ENCODE measurements around the gene SYNGR1. TPM values are rescaled to one million over a fixed set of nuclear protein-coding genes. Genes with fewer than 3 reads are reported as not detected.

The SYNGR1 gene, protein sequence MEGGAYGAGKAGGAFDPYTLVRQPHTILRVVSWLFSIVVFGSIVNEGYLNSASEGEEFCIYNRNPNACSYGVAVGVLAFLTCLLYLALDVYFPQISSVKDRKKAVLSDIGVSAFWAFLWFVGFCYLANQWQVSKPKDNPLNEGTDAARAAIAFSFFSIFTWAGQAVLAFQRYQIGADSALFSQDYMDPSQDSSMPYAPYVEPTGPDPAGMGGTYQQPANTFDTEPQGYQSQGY
- 9.1 TPM for polyA plus RNA-seq

DNA sequence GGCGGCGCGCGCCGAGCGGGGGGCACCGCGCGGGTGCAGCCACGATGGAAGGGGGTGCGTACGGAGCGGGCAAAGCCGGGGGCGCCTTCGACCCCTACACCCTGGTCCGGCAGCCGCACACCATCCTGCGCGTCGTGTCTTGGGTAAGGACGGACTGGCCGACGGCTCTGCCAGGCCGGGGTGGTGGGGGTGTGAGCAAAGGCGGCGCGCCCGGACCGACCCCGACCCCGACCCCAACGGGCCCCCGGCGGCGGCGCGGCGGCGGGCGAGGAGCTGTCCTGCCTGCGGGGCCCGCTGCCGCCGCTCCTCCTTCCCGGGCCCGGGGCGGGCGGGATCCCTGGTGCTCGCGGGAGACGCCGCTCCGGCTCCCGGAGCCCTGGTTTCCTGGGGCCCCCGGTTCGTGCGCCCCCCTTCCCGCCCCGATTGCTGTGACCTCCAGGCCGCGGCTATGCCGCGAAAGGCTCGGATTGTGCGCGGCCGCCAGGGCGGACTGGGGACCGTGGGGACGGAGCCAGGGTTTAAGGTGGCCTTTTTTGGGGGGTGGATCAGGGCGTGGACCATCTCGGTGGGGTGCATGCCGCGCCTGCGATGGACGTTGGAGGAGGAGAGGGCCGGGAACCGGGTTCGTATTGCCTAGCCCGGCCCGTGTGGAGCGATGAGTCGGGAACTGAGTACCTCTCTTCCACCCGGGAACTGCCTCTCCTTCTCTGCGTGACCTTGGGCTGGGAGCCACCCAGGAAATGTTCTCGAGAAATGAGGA, at the start of gene SYNGR1:
Gene SYNGR1, plus strand, starts transcription at position 25 of the 760 bp plus-strand sequence. Its CDS starts 20 bp downstream, at position 45.
- Mint-ChIP-seq H3K4me1 (peaks cover 16 to 27% (median 20%) of the 10 kb centered on the region in 3 donors), H3K4me3 (peak within 1 kb of the TSS; percentile 84 to 96 (median 92)), H3K9me3 (no peaks in the 10 kb centered on the region), H3K27ac (peak within 1 kb of the TSS in 2 of 3 donors; percentile 70 to 89), H3K27me3 (peaks cover 8% of the 10 kb centered on the region), H3K36me3 (no peaks in the 10 kb centered on the region)

DNA sequence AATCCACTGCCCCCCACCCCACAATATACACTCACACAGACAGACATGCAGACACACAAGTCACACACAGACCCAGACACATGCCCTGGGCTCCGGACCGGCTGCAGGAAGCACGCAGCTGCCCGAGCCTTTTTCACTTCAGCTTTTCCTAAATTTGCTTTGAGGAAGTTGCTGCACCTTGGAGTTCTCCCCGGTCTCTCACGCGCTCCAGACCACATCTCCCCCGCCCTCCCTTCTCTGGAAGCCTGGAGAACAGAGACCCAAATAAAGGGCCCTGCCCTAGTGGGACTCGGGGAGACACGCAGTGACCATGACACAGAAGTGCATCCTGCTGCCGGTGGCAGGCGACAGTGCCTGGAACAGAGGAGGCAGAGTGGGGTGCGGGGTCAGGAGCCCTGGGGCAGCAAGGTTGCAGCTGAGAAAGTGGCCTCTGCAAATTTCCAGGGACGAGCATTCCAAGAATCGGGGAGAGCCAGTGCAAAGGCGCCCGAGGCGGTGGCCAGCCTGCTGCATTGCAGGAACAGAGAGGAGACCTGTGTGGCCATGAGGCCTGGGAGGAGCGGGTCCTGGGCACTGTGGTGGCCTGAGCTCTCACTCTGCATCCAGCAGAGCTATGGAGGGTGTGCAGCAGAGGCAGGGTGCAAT, 49.5 kb upstream of the SYNGR1 start:
- peak overlapping the region in 2 of 3 donors; percentile 42 to 47 for H3K27ac Mint-ChIP-seq
- H3K4me3 Mint-ChIP-seq = peak overlapping the region; percentile 21 to 91 (median 58)
- H3K4me1 Mint-ChIP-seq = peaks cover 15 to 23% (median 19%) of the 10 kb centered on the region in 3 donors

DNA sequence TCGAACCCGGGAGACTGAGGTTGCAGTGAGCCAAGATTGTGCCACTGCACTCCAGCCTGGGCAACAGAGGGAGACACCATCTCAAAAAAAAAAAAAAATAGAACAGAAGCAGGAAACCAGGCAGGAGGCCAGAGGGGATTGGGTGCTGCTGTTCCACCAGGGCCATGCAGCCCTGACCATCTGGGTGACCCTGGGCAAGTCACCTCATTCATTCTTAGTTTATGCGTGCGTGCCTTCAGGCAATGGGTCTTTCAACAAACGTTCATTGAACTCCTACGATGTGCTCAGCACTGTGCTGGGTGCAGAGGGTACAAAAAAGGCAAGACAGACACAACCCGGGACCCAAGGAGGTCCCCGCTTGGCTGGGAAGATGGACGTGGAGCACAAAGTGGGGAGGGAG, 48.7 kb upstream of the SYNGR1 start:
- Mint-ChIP-seq H3K36me3 (no peaks in the 10 kb centered on the region), H3K4me1 (peaks cover 15 to 23% (median 19%) of the 10 kb centered on the region in 3 donors), H3K27me3 (peaks cover 2% of the 10 kb centered on the region), H3K9me3 (no peaks in the 10 kb centered on the region), H3K27ac (no peak overlapping the region), H3K4me3 (peak overlapping the region in 1 of 4 donors; percentile 79)

More for the DNA sequence above, 49.5 kb upstream of the SYNGR1 start:
- Mint-ChIP-seq H3K9me3 (no peaks in the 10 kb centered on the region), H3K36me3 (no peaks in the 10 kb centered on the region), H3K27me3 (peaks cover 2% of the 10 kb centered on the region)

DNA sequence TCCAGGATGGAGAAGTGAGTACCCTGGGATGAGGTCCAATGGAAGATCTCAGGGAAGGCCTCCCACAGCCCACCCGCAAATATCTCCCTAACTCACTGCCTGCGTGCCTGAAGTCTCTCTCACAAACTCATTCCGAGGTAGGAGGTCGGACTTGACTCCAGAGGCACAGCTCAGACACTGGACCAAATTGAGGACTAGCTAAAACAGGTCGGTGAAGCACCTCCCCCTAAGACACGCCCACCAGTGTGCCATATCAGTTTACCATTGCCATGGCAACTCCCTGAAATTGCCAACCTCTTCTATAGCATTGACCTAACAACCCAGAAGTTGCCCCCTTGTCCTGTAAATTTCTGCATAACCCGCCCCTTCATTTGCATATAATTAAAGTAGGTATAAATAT, 47.9 kb upstream of the SYNGR1 start:
- H3K4me3 Mint-ChIP-seq = no peak overlapping the region
- H3K27ac Mint-ChIP-seq = no peak overlapping the region
- H3K27me3 Mint-ChIP-seq = peaks cover 2% of the 10 kb centered on the region
- no peaks in the 10 kb centered on the region for H3K36me3 Mint-ChIP-seq
- no peaks in the 10 kb centered on the region for H3K9me3 Mint-ChIP-seq
- peaks cover 15 to 23% (median 22%) of the 10 kb centered on the region in 3 donors for H3K4me1 Mint-ChIP-seq

DNA sequence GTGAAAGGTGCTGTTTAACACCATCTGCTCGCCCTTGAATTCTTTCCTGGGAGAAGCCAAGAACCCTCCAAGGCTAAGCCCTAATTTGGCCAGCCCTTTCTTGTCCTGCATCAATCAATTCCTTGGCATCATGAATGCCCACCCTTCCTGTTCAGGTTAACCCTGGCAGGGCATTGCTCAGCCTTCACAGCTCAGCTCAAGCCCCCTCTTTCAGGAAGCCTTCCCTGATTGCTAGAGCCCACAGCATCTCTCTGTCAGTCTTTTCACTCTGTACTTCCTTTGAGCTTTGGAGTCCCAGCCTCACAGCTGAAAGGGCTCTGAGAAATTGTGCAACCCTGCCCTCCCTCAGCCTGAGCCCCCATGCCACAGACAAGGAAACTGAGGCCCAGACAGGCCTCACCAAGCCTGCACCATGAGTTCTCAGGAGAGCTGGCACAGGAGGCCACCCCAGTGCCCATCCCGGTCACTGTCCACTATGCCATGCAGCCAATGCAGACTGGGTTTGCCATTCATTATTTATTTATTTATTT, 47.3 kb upstream of the SYNGR1 start:
- Mint-ChIP-seq H3K4me1 (peaks cover 15 to 23% (median 22%) of the 10 kb centered on the region in 3 donors), H3K9me3 (no peaks in the 10 kb centered on the region), H3K4me3 (no peak overlapping the region), H3K27me3 (peaks cover 2% of the 10 kb centered on the region), H3K36me3 (no peaks in the 10 kb centered on the region), H3K27ac (no peak overlapping the region)

DNA sequence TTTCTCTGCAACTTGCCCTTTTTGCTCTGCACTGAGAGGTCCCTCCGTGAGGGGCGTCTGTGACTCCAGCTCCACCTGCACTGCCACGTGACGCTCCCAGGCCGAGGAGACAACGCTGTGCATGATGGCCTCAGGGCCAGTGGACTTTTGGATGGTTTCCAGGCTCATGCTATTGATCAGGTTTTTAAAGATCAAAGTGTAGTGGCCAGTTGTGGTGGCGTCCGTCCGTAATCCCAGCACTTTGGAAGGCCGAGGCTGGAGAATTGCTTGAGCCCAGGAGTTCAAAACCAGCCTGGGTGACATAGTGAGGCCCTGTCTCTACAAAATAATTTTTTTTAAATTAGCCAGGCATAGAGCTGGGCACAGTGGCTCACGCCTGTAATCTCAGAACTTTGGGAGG, 46.4 kb upstream of the SYNGR1 start:
- H3K4me3 Mint-ChIP-seq = no peak overlapping the region
- H3K36me3 Mint-ChIP-seq = no peaks in the 10 kb centered on the region
- no peak overlapping the region for H3K27ac Mint-ChIP-seq
- no peaks in the 10 kb centered on the region for H3K27me3 Mint-ChIP-seq
- no peaks in the 10 kb centered on the region for H3K9me3 Mint-ChIP-seq
- H3K4me1 Mint-ChIP-seq = peaks cover 10 to 19% (median 18%) of the 10 kb centered on the region in 3 donors

DNA sequence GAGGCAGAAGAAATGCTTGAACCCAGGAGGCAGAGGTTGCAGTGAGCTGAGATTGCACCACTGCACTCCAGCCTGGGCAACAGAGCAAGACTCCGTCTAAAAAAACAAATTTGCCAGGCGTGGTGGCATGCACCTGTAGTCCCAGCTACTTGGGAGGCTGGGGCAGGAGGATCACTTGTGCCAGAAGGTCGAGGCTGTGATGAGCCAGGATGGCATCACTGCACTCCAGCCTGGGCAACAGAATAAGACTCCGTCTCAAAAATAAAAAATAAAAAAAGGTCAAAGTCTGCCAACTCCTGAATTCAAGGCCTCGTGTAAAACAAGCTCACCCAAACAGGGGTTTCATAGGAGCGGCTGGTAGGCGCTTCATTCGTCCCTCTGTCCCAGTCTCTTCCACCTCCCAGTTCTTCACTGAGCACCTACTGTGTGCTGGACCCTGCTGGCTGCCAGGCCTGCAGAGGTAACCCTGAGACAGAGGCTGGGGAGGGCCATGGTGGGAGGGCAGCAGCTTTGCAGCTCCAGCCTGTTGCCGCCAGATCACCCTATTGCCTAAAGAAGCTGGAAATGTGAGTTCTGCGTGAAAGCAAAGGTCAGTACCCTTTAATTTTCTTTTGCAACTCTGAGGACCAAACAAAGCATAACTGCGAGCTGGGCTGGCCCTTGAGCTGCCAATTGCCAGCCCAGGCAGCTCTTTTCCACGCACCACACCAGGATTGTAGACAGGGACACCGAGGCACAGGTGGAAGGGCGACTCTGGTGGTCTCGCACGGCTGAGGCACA, 45.7 kb upstream of the SYNGR1 start:
- peaks cover 10 to 19% (median 18%) of the 10 kb centered on the region in 3 donors for H3K4me1 Mint-ChIP-seq
- peak overlapping the region in 1 of 3 donors; percentile 21 for H3K27ac Mint-ChIP-seq
- no peaks in the 10 kb centered on the region for H3K27me3 Mint-ChIP-seq
- no peaks in the 10 kb centered on the region for H3K9me3 Mint-ChIP-seq
- H3K4me3 Mint-ChIP-seq = no peak overlapping the region
- no peaks in the 10 kb centered on the region for H3K36me3 Mint-ChIP-seq

DNA sequence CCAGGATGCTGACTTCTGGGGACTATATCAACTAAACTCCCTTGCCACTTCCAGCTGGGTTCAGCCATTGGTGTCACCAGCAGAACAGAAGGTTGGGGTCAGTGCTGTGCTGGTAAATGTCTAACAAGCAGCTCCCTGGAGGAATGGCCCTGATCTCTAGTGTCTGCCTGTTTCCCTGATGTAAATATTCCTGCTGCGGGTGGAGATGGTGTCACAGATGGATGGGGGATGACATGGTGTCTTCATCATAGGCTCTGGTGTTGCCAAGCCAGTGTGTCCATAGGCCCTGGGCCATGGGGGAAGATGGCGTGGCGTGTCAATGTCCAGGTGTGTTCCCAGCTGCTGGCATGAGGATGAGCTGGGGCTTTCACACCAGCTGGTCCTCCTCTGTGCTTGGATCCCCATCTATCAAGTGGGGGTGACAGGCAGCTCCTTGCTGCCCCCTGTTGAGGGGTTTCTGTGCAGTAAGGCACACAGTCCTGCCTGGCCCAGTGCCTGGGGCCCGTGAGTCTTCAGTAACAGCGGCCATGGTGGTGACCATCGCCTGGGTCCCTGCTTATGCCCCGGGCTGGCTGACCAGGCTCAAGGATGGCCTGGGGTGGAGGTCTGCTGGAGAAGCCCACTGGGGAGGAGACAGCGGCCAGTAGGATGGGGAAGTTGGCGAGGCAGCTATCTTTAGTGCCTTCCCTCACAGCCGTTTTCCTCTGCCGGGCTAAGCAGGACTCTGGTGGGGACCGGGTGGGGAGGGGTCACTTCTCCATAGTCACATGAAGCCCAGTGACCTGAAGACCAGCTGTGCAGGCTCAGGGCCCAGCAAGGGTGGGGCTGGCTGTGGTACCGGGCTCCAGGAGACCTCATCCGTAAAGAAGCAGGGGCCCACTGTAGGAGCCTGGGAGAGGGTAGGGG, 43.1 kb upstream of the SYNGR1 start:
- Mint-ChIP-seq H3K4me3 (no peak overlapping the region), H3K27me3 (no peaks in the 10 kb centered on the region), H3K27ac (peak overlapping the region in 2 of 3 donors; percentile 47 to 63), H3K36me3 (no peaks in the 10 kb centered on the region), H3K9me3 (no peaks in the 10 kb centered on the region), H3K4me1 (peaks cover 6 to 16% (median 14%) of the 10 kb centered on the region in 3 donors)

DNA sequence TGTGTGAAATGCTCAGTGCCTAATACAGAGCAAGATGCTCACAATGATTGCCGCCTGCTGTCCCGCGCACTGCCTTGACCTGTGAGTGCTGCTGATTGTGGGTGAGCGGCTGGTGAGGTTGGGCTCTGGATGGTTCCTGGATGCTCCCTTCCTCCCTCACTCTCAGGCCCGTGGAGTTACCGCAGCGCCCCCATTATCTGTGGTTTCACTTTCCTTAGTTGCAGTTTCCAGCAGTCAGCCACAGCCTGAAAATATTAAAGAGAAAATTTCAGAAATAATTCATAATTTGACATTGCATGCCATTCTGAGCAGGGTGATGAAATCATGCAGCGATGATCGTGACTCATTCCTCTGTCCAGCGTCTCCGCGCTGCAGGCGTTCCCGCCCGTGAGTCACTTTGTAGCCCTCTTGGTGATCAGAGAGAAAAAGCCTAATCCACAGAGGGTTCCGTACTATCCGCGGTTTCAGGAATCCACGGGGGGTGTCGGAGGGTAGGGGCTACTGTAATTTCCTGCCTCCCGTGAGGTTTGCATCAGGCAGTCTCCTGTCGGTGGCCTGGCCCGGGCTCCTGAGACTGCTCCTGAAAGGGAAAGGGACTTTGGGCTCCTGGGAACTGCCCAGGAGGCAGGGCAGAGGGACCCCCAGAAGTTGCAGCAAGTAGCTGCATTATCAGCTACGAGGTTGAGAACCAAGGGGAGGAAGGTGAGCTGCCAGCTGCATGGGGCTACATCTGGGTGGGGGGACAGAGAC, 41.0 kb upstream of the SYNGR1 start:
- Mint-ChIP-seq H3K4me3 (peak overlapping the region in 2 of 4 donors; percentile 3 to 28), H3K9me3 (no peaks in the 10 kb centered on the region), H3K27ac (peak overlapping the region in 2 of 3 donors; percentile 33 to 47), H3K4me1 (peaks cover 6 to 15% (median 14%) of the 10 kb centered on the region in 3 donors), H3K36me3 (no peaks in the 10 kb centered on the region), H3K27me3 (no peaks in the 10 kb centered on the region)

DNA sequence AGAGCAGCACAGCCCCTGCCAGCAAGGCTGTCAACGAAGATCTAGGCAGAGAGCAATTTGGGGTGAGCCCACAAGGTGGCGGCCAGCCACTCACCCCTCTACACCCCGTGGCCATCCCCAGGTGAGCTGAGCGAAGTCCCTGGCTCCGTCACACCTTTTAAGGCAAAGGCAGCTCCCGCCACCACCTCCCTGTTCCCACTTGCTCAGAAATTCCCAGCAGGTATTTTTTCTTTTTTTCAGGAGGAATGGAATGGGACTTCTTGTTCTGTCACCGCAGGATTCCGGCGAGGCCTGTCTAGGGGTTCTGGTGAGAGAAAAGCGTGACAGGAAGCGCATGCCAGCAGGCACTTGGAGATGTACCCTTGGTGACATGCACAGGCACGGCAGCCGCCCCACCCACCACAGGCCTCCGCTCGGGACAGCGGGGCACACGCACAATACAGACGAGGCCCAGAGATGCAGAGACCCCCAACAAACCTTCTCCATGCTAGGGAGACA, 40.4 kb upstream of the SYNGR1 start:
- no peaks in the 10 kb centered on the region for H3K36me3 Mint-ChIP-seq
- H3K4me3 Mint-ChIP-seq = no peak overlapping the region
- peak overlapping the region in 1 of 3 donors; percentile 47 for H3K27ac Mint-ChIP-seq
- no peaks in the 10 kb centered on the region for H3K9me3 Mint-ChIP-seq
- no peaks in the 10 kb centered on the region for H3K27me3 Mint-ChIP-seq
- H3K4me1 Mint-ChIP-seq = peaks cover 6 to 16% (median 14%) of the 10 kb centered on the region in 3 donors

DNA sequence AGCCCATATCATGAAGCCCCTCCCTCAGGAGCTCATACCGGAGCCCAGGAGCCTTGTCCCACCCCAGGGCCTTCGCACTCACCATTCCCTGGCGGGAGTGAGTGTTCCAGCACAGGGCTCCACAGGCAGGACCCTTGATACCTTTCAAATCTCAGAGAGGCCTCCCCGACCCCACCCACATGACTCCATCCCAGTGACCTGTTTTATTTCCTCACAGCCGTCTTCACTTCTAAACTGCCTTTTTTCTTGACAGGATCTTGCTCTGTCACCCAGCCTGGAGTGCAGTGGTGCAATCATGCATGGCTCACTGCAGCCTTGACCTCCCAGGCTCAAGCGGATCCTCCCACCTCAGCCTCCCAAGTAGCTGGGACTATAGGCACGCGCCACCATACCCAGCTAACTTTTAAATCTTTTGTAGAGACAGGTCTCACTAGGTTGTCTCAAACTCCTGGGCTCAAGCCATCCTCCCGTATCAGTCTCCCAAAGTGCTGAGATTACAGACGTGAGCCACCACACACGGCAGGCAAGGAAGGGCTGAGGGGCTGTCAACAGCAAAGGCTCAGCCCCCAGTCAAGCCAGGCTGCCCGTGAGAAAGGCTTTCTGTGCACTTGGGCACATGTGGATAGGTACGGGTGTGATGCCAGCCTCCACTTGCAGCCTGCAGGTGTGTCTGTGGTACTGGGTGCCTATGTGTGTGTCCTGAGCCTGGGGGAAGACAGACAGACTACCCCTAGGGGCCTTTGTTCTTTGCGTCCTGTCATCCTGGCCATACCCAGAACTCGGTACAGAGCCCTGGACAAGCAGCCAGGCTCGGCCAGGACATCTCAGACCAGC, 39.7 kb upstream of the SYNGR1 start:
- H3K4me3 Mint-ChIP-seq = peak overlapping the region in 1 of 4 donors; percentile 62
- no peaks in the 10 kb centered on the region for H3K27me3 Mint-ChIP-seq
- peak overlapping the region in 2 of 3 donors; percentile 82 to 85 for H3K27ac Mint-ChIP-seq
- no peaks in the 10 kb centered on the region for H3K36me3 Mint-ChIP-seq
- H3K4me1 Mint-ChIP-seq = peaks cover 6 to 16% (median 14%) of the 10 kb centered on the region in 3 donors
- H3K9me3 Mint-ChIP-seq = no peaks in the 10 kb centered on the region
